GM18505 (cell line): Measurements from ENCODE around the gene RARB.

Experiments used
- ATAC-seq: cut with Tn5 transposase; IDR thresholded peaks from one replicate; pipeline ENCODE4 v1.9.1; 2021; ENCODE audit not compliant: unreplicated experiment
- POLR2A ChIP-seq: IDR thresholded peaks from 4 replicates; pipeline ENCODE4 v1.6.1; 2011; ENCODE audit warnings: borderline replicate concordance; ENCODE audit not compliant: insufficient read depth, insufficient read length; ENCODE audit errors: extremely low read depth

Gene RARB

DNA sequence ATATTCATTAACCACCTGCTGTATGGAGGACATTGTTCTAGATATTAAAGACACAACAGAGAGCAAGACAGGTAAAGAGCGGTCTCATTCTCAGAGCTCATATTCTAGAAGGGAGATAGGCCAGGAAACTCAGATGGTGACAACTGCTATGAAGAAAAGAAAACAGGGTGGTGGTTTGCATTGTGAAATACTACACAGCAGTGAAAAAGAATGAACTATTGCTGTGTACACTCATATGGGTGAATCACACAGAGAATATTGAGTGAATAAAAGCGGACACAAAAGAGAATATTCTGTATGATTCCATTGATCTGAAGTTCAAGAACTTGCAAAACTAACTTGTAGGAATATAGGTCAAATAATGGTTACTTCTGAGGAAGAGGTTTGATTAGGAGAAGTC, 159.9 kb downstream of the RARB start:
- ATAC-seq, result no peak
- TF ChIP-seq POLR2A, result no peak

DNA sequence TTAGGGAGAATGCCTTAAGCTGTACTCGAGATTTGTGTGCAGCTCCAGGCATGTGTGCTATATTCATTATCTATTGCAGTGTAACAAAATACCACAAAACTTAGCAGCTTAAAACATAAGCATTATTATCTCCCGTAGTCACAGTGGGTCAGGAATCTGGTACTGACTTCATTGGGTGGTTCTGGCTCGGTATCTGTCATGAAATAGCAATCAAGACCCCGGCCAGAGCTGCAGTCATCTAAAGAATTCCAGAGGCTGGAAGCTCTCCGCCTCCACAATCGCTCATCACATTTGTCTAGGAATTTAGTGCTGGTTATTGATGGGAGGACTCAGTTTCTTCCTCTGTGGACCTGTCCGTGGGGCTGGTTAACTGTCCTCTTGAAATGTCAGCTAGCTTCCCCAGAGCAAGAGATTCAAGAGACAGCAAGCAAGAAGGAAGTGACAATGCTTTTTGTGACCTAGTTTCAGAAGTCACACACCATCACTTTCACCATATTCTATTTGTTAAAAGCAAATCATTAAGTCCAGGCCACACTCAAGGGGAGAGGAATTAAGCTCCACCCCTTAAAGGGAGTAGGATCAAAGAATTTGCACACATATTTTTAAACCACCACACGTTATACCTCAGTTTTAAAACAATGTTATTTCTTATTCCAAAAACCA, 160.5 kb downstream of the RARB start:
- TF ChIP-seq POLR2A, result no peak
- no peak for ATAC-seq

DNA sequence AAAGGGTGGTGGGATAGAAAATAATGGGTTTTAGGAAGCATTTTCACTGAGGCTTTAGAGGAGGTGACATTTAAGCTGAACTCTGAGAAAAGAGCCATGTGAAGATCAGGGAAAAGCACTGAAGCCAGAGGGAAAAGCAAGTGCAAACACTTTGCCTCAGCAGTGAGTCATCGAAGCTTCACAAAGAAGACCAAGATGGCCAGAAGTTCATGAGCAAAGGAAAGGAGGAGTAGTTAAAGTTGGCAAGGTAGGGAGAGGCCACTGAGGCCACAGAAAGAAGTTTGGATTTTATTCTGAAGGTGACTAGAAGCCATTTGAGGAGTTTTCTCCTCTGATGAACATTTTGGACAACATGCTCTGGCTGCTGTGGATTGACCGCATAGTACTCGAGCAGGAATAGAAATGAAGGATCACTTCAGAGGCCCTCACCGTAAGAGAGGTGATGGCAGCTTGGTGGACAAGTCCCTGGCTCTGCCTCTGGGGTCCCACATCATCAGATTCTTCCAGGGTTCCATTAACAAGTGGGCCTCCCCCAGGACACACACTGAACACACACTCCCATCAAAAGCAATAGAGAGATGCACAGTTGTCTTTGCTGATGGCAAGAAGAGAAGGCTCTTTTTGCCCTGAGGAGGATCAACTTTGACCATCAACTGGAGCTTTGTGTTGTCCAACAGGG, 161.2 kb downstream of the RARB start:
- TF ChIP-seq POLR2A, result no peak
- ATAC-seq, result no peak

DNA sequence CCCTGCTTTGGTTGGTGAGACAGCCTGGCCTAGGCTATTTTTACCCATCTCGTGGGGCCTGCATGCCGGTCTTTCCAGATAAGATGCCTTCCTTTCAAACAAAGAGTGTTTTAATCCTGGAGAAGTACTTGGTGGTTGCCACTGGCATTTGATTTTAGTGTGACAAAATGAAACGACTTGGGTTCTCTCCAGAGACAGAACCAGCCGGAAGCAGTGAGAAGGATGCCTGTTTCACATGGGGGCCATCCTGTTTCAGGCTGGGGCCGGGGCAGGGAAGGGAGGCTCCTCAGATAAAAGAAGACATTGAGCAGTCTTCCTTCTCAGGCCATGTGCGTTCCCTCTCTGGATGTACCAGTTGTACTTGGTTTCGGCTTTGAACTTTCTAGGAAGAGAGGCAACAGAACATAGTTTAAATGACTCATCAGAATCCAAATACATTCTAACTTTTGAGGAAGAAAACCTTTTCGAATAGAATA, 161.8 kb downstream of the RARB start:
- TF ChIP-seq POLR2A, result no peak
- no peak for ATAC-seq

DNA sequence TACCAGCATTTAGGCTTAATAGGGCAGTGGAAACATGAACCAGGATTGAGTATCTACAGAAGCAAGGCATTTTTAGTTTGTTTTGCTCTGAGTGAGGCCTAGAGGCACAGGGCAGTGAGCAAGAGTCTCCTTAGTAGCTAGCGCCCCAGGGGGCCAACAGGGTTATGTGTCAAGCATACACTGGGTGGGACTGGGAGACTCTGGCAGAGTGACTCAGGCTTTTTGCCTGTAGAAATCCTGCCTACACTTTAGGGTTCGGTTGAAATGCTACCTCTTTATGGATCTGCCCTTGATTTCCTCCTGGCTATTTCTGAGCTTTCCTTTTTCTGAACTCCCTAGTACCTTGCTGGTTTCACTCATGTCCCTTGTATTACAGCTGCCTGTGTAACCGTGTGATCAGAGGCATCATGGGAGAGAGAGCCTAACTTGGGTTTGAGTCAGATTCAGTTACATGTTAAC, 164.5 kb downstream of the RARB start:
- no peak for TF ChIP-seq POLR2A
- no peak for ATAC-seq

DNA sequence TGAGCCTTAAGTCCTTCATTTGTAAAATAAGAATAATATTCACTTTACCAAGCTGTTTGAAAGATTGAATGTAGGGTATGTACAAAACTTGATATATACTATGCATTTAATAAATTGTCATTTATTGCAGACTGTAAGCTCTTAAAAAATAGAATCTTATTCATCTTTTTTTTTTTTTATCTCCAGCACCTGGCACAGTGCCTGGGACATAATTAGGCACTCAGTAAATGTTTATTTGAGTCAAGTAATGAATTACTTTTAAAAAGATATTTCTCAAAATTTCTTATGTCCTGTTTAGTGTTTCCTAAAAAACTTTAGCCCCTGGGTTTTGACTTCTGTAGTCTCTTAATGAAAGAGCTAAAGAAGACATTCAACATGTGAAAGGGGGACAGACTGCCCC, 164.9 kb downstream of the RARB start:
- ATAC-seq, result no peak
- no peak for TF ChIP-seq POLR2A

DNA sequence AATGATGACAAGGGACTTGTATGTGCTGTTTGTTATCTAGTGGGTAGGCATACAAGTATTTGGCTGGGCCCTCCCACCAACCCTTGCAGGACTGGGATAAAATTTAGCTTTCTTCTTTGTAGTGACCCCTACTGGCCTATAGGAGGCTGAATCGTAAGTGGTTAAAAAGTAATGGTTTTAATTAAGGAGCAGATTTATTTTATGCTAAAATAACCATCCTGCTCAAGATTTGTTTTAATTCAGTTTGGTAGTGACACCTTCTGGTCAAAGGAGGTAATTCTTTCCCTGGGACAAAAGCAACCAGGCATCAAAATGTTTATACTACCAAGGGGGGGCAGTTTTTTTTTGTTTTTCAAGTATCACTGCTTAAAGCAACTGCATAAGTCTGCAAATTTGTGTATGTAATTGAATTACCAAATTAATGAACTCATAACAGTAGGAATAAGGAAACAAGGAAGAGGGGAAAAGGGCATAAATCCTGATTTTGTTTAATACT, 166.0 kb downstream of the RARB start:
- TF ChIP-seq POLR2A, result no peak

DNA sequence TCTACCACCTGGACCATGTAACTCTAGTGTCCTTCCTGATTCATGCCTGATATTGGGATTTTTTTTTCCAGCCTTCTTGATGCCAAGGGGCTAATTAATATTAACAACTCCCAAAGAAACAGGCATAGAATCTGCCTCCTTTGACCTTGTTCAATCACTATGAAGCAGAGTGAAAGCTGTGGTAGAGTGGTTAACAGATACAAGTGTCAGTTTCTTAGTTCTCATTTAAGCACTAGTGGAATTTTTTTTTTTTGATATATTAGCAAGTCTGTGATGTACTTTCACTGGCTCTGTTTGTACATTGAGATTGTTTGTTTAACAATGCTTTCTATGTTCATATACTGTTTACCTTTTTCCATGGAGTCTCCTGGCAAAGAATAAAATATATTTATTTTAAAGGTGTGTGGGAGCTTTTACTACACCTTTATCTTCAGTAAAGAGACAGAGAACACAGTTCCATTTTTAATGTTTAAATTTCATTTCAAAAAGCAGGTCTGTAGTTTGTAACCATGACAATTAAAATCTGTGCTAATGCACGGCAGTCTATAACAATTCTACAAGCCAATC, 169.6 kb downstream of the RARB start:
- ATAC-seq, result no peak
- TF ChIP-seq POLR2A, result no peak

More for the DNA sequence above, 166.0 kb downstream of the RARB start:
- ATAC-seq, result peak; percentile 44

DNA sequence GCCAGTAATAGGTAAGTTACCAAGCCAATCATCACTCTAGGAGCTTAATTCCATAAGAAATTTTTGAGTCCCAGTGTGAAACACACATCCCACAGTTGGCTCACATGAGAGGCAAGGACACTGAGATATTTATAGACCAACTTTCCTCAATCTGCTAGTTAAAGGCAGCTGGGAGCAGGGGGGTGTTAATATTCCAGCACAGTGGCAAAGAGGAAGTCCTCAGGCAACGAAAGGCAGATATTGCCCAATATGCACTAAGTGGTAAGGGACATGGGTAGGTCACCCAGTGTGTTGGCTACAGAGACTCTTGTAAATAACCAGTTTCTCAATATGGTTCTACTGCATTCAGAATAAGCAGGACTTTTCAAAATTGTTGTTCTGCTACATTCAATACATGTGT, 175.6 kb downstream of the RARB start:
- no peak for TF ChIP-seq POLR2A
- ATAC-seq, result no peak

DNA sequence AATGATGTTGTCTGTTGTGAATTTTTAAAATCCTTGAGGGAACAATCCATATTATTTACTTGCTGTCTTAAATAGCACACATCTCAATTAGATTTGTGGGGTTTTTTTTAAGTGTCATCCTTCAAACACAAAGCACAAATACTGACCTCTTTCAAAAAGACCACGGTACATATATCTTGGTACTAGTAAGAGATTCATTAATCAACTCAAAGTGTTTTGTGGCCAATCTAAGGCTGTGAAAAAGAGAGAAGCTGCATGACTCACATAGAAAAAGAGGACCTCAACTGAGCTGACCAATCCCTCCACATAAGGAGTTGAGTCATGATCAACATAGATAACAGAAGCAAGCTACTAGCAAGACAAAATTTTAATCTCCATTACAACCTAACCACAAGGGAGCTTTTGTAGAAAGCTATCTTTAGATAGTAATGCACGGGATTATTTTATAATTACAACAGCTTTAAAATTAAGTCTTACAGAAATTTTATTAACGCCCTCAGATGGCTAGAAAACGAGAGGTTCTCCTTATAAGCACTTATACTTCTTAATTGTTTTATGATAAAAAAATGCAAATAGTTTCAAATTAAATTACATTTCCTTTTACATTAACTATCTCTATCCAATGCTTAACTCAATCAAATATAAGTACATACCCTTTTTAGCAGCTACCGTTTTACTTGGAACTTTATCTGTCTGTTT, 176.2 kb downstream of the RARB start:
- TF ChIP-seq POLR2A, result no peak
- no peak for ATAC-seq

DNA sequence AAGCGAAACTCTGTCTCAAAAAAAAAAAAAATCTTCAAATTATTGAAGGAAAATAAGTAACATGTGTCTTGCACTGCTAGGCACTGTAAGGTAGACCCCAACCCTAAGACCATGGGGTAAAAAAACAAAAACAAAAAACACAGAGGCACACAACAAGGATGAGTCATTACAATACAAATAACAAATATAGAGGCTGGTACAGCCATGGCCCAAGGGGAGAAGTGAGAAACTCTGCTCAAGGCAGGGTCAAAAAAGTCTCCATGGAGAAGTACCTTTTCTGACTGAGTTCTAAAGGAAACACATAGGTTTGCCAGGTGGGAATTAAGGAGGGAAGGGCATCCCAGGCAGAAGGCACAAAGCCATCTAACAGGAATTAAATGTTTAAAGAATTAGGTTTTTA, 182.1 kb downstream of the RARB start:
- ATAC-seq, result no peak
- no peak for TF ChIP-seq POLR2A

DNA sequence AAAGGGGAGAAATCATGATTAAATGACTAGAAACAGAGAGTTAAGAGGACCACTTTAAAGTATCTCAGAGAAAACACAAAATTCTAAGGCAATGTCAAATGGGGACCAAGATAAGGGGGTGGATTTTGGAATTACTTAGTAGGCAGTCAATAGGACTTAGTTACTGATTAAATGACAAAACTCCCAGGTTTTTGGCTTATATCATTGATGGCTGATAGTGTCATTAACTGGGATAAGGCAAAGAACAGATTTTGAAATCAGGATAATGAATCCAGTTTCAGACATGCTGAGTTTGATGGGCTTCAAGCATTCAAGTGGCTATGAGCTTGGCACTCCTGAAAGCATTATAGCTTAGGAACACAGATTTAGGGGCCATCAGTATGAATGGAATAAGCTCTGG, 182.7 kb downstream of the RARB start:
- no peak for ATAC-seq
- TF ChIP-seq POLR2A, result no peak

DNA sequence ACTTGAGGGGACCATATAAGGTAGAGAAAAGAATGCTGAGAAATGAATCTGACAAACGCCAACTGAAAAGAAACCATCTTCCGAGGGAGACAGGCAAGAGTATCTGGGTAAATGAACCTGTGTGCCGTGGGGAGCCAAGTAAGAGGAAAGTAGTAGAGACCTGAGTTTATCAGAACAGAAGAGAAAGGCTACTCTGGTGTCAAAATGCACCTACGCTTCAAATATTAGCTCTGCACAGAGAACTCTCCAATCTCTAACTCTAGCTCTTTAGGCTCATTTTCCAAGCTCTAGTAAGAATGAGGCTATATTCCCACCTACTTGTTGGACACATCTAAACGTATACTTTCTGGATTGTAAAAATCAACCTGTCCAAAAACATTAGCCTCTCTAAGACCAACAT, 183.1 kb downstream of the RARB start:
- ATAC-seq, result no peak
- no peak for TF ChIP-seq POLR2A
